ENCODE results near the gene POM121C. TPM values are rescaled to one million over a fixed set of nuclear protein-coding genes. Genes with fewer than 3 reads are reported as not detected.
"Not testable (repeated sequence)": the region's sequence is repeated elsewhere in the genome, so short reads cannot be mapped to it uniquely, and the experiment has no call there.

POM121C gene
- total RNA-seq, 2 donors from 2014 or later = 16.8 to 21.9 TPM

GRCh38 chr7:75403455-75404443 is 82.3 kb downstream of the POM121C start:
- H3K27me3 ChIP-seq, H3K4me3 ChIP-seq: not testable (repeated sequence)

GRCh38 chr7:75400575-75400974 is 85.5 kb downstream of the POM121C start:
- not testable (repeated sequence) for H3K4me1 ChIP-seq; H3K4me3 ChIP-seq; DNase-seq (ENCODE audit: low spot score); H3K27ac ChIP-seq; H3K9me3 ChIP-seq; H3K36me3 ChIP-seq; H3K27me3 ChIP-seq

More at GRCh38 chr7:75403455-75404443, 82.3 kb downstream of the POM121C start:
- not testable (repeated sequence) for H3K36me3 ChIP-seq; H3K9me3 ChIP-seq; H3K4me1 ChIP-seq; H3K27ac ChIP-seq; DNase-seq (ENCODE audit: low spot score)

GRCh38 chr7:75398771-75399700 is 87.1 kb downstream of the POM121C start:
- not testable (repeated sequence) for H3K36me3 ChIP-seq; H3K27ac ChIP-seq; H3K4me1 ChIP-seq; DNase-seq (ENCODE audit: low spot score); H3K4me3 ChIP-seq; H3K27me3 ChIP-seq; H3K9me3 ChIP-seq

- not testable (repeated sequence) for H3K27me3 ChIP-seq; H3K9me3 ChIP-seq; H3K27ac ChIP-seq; DNase-seq (ENCODE audit: low spot score); H3K4me1 ChIP-seq; H3K36me3 ChIP-seq; H3K4me3 ChIP-seq
These were observed 88.2 kb downstream of the POM121C start for GRCh38 chr7:75397865-75398264.

GRCh38 chr7:75395329-75395728 is 90.8 kb downstream of the POM121C start, which contains the start of gene TRIM73:
Gene TRIM73, plus strand, starts transcription at chr7:75395629. Its CDS starts 3,305 bp downstream, at chr7:75398934.
- H3K4me3 ChIP-seq; DNase-seq (ENCODE audit: low spot score); H3K27ac ChIP-seq; H3K9me3 ChIP-seq; H3K4me1 ChIP-seq; H3K27me3 ChIP-seq; H3K36me3 ChIP-seq: not testable (repeated sequence)

GRCh38 chr7:75393194-75393593 is 92.9 kb downstream of the POM121C start:
- H3K4me3 ChIP-seq; H3K27me3 ChIP-seq; DNase-seq (ENCODE audit: low spot score); H3K36me3 ChIP-seq; H3K4me1 ChIP-seq; H3K27ac ChIP-seq; H3K9me3 ChIP-seq: not testable (repeated sequence)

GRCh38 chr7:75374519-75375317 is 111.4 kb downstream of the POM121C start:
- H3K27me3 ChIP-seq; H3K4me1 ChIP-seq; H3K27ac ChIP-seq; H3K4me3 ChIP-seq; H3K36me3 ChIP-seq; DNase-seq (ENCODE audit: low spot score); H3K9me3 ChIP-seq: not testable (repeated sequence)

- not testable (repeated sequence) for H3K27me3 ChIP-seq; H3K4me3 ChIP-seq; H3K27ac ChIP-seq; H3K36me3 ChIP-seq; DNase-seq (ENCODE audit: low spot score); H3K9me3 ChIP-seq; H3K4me1 ChIP-seq
These were observed 112.0 kb downstream of the POM121C start for GRCh38 chr7:75374144-75374518.

- not testable (repeated sequence) for H3K36me3 ChIP-seq; DNase-seq (ENCODE audit: low spot score)
These were observed 118.8 kb downstream of the POM121C start for GRCh38 chr7:75367313-75367712.

More at GRCh38 chr7:75367313-75367712, 118.8 kb downstream of the POM121C start:
- H3K27ac ChIP-seq, H3K4me3 ChIP-seq, H3K4me1 ChIP-seq, H3K27me3 ChIP-seq, H3K9me3 ChIP-seq: not testable (repeated sequence)

Other genes with a start within 250 kb of the POM121C start
- under 1 TPM; 0.48 to 0.55 TPM for gene TRIM73, start 90.7 kb downstream of the POM121C start, total RNA-seq
- not detected for gene SPDYE5, start 6.0 kb upstream of the POM121C start, total RNA-seq